C1 segment of cervical spinal cord (tissue), 14 donors: Measurements from ENCODE around the gene ACY1.
"Not testable (repeated sequence)": the region's sequence is repeated elsewhere in the genome, so short reads cannot be mapped to it uniquely, and the experiment has no call there.

Experiments
- DNase-seq, 14 donors: peaks; one replicate each; lab custom pipeline; 2025; lab: John Stamatoyannopoulos, UW

Gene ACY1

DNA sequence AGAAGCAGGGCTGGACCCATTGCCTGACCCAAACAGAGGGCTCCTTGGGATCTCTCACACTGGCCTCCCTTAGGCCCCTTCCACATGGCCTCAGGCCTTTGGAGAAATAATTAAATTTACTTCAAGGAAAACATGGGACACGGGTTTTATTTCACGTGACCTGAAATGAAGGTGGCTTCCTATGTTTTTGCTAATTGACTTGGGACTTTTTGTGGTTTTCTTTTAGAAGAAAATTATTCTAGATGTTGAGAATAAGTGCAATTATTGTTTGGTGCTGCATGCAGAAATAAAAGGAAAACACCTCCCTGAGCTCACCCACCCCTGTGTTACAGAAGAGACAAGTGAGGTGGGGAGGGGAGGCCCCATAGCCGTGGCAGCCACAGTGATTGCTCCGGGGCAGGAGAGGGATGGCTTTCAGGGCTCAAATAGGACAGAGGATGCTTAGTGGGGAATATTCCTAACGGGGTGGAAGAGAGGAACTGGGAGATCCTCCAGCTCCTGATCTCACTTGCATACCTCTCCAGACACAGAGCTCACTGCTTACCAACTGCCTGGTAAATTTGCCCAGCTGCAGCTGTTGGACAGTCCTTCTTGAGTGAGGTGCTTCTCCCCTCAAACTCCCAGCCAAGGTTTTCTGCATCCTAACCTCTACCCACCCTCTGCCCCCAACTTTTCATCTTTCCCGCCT, 41.6 kb downstream of the ACY1 start:
- DNase-seq, result no peak

DNA sequence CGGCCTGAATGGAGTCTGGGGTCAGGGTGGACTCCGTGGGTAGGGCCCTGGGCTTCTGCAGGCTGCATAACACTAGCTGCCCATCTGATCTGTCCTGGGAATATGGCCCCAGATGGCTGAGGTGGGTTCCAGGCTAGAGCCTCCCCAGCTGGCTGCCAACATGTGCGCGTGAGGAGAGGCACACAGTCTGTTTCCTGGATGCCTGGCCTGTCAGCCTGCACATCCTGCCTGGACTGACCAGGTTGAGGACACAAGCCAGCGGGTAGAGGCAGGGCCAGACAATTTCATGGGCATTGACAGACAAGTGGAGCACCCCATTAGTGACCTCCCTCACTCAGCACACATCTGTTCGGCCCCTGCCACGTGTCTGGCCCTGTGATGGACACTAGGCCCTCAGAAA, 42.1 kb downstream of the ACY1 start:
- DNase-seq, result peak in 1 of 14 donors; percentile 46

- peak in 1 of 14 donors; percentile 52 for DNase-seq
These were observed 42.7 kb downstream of the ACY1 start for GRCh38 chr3:52026041-52026440.

GRCh38 chr3:52028572-52028971, 45.2 kb downstream of the ACY1 start:
- peak in 11 of 14 donors; percentile 28 to 93 (median 49) for DNase-seq

- DNase-seq, result peak in 1 of 14 donors; percentile 56
These were observed 45.7 kb downstream of the ACY1 start for GRCh38 chr3:52029053-52029452.

GRCh38 chr3:52029535-52029934, 46.2 kb downstream of the ACY1 start:
- DNase-seq, result no peak

DNA sequence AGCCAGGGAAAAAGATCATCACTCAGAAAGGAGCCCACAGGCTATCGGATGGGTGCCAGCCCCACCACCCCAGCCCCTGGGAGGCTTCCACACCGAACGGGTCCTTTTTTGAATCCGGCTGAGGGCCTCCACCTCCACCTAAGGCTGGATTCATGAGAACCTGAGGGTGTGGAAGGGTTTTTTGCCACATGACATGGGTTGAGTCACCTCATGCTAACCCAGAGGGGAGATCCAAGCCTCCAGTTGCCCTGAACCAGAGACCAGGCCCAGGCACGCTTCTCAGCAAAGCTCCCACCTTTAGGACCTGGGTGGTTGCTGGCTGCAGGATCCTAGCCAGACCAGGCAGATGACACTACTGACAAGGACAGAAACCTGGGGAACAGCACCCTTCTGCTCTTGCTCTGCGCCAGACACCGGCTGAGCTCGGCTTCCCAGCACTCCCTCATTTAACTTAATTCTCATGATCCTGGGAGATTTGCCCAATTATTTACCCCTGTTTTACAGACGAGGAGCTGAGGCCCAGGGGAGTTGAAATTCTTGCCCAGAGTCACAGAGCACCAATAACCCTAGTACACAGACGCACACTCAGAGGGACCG, 47.5 kb downstream of the ACY1 start:
- no peak for DNase-seq

GRCh38 chr3:52031896-52032295, 48.6 kb downstream of the ACY1 start:
- DNase-seq, result no peak

GRCh38 chr3:52032702-52033408, 49.5 kb downstream of the ACY1 start:
- peak in 4 of 14 donors; percentile 52 to 75 (median 68) for DNase-seq

DNA sequence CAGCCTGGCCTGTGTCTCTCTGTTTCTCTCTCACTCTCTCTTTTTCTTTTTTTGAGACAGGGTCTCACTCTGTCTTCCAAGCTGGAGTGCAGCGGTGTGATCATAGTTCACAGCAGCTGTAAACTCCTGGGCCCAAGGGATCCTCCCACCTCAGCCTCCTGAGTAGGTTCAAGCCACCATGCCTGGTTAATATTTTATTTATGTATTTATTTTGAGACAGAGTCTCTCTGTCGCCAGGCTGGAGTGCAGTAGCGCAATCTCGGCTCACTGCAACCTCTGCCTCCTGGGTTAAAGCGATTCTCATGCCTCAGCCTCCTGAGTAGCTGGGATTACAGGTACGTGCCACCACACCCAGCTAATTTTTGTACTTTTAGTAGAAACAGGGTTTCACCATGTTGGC, 50.4 kb downstream of the ACY1 start:
- not testable (repeated sequence) for DNase-seq

GRCh38 chr3:52034212-52034611, 50.9 kb downstream of the ACY1 start:
- DNase-seq, result no peak

- no peak for DNase-seq
These were observed 51.3 kb downstream of the ACY1 start for GRCh38 chr3:52034651-52035050.

DNA sequence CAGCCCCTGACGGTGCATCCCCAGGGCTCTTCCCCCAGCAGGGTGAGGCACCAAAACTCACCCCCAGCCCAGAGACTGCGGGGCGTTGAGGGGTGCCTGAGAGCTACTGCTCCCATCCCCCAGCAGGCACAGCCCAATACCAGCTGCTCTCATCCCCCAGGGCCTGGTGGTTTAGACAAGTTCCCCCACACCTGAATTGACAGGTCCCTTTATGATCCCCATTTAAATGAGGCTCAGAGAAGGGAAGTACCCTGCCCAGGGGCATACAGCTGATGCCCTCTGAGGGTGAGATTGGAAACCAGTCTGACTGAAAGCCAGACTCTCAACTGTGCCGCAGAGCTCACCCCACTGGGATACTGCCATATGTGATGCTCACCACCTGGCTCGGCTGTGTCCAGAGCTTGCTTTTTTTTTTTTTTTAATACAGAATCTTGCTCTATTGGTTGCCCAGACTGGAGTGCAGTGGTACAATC, 52.9 kb downstream of the ACY1 start:
- peak in 1 of 14 donors; percentile 62 for DNase-seq

DNA sequence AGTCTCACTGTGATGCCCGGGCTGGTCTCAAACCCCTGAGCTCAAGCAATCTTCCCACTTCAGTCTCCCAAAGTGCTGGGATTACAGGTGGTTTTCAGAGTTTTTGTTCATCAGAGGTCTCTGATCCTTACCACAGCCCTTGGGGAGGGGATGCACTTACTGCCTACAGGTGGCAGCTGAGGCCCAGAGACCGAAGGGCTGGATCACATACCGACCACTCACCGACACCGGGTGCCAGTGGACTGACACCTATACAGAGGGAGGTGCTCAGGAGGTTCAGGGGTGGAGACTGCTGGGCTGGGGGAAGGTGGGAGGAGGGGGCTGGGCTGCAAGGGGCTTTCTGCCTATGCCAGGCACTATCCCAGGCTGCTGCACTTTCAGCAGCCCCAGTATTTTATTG, 53.5 kb downstream of the ACY1 start:
- DNase-seq, result no peak

- no peak for DNase-seq
These were observed 54.0 kb downstream of the ACY1 start for GRCh38 chr3:52037291-52037690.

- DNase-seq, result peak in 4 of 14 donors; percentile 28 to 60 (median 36)
These were observed 54.9 kb downstream of the ACY1 start for GRCh38 chr3:52038227-52038626.
